PC-9 (cell line): Measurements from ENCODE around the gene RAB11A.
"Not testable (repeated sequence)": the region's sequence is repeated elsewhere in the genome, so short reads cannot be mapped to it uniquely, and the experiment has no call there.

Experiments
- CTCF ChIP-seq: fragments of 200-600 bp; sonication (generic); conservative IDR thresholded peaks from 2 replicates; pipeline ENCODE4 v1.6.1; 2017; ENCODE audit warnings: mixed run types, antibody characterized with exemption, mild to moderate bottlenecking, moderate library complexity
- EZH2 ChIP-seq: fragments of 200-600 bp; sonication (generic); IDR thresholded peaks from 2 replicates; pipeline ENCODE4 v1.8.0; 2017; ENCODE audit warnings: antibody characterized with exemption, low read depth

- not testable (repeated sequence) for TF ChIP-seq CTCF, EZH2
Measured at GRCh38 chr15:65872596-65872995, 3.3 kb downstream of the RAB11A start.
